UCSD-AML1 (cell line): ENCODE data around the gene PAQR6.
A peak's percentile ranks its signal among the peaks of the same experiment; 100 is the strongest.

Experiments
- DNase-seq: peaks from one replicate; lab custom pipeline; 2025; ENCODE audit not compliant: unreplicated experiment; lab: John Stamatoyannopoulos, UW

PAQR6 gene

GRCh38 chr1:156263288-156263655 lies 15.4 kb upstream of the PAQR6 start:
- no peak for DNase-seq

GRCh38 chr1:156262461-156263287 lies 14.8 kb upstream of the PAQR6 start:
- no peak for DNase-seq

GRCh38 chr1:156260896-156261295 lies 13.0 kb upstream of the PAQR6 start:
- DNase-seq = no peak

GRCh38 chr1:156259805-156260204 lies 11.9 kb upstream of the PAQR6 start:
- DNase-seq = peak; percentile 33

- DNase-seq = no peak
These were observed 11.0 kb upstream of the PAQR6 start for GRCh38 chr1:156258859-156259258.

- peak; percentile 49 for DNase-seq
These were observed 9.9 kb upstream of the PAQR6 start for GRCh38 chr1:156257711-156258110.

- DNase-seq = no peak
These were observed 5.8 kb upstream of the PAQR6 start for GRCh38 chr1:156253634-156254033.

- DNase-seq = peak; percentile 73
These were observed 3.7 kb upstream of the PAQR6 start for GRCh38 chr1:156251527-156251926.

- no peak for DNase-seq
These were observed 1.7 kb upstream of the PAQR6 start for GRCh38 chr1:156249593-156249992.

GRCh38 chr1:156248323-156248683 lies 447 bp upstream of the PAQR6 start:
- no peak for DNase-seq

- DNase-seq = no peak
These were observed 936 bp downstream of the PAQR6 start for GRCh38 chr1:156246781-156247459.

GRCh38 chr1:156246241-156246780 lies 1.5 kb downstream of the PAQR6 start:
- no peak for DNase-seq

- DNase-seq = no peak
These were observed 2.2 kb downstream of the PAQR6 start for GRCh38 chr1:156245451-156246232.

GRCh38 chr1:156244712-156245111 lies 3.1 kb downstream of the PAQR6 start:
- no peak for DNase-seq

GRCh38 chr1:156244126-156244525 lies 3.7 kb downstream of the PAQR6 start:
- DNase-seq = no peak

- no peak for DNase-seq
These were observed 5.1 kb downstream of the PAQR6 start for GRCh38 chr1:156242738-156243137.

- DNase-seq = peak; percentile 59
These were observed 5.9 kb downstream of the PAQR6 start, which contains the start of gene BGLAP for GRCh38 chr1:156241926-156242325. BGLAP (plus strand) TSS chr1:156242184; CDS start chr1:156242232, 48 bp downstream.

GRCh38 chr1:156241311-156241811 lies 6.5 kb downstream of the PAQR6 start:
- DNase-seq = no peak

GRCh38 chr1:156238248-156238647 lies 9.6 kb downstream of the PAQR6 start:
- no peak for DNase-seq

GRCh38 chr1:156236164-156236563 lies 11.7 kb downstream of the PAQR6 start:
- DNase-seq = no peak

- DNase-seq = no peak
These were observed 14.3 kb downstream of the PAQR6 start for GRCh38 chr1:156233426-156234127.
